Skeletal muscle satellite cell (primary cell): ENCODE results near the gene SNX25.

Source experiments
- H3K27me3 ChIP-seq: 2 replicates; pipeline ENCODE4 v1.7.0; 2013; ENCODE audit warnings: low read length; ENCODE audit not compliant: control insufficient read depth, insufficient read depth
- H3K36me3 ChIP-seq: 2 replicates; pipeline ENCODE4 v1.7.0; 2013; ENCODE audit warnings: mild to moderate bottlenecking, control low read depth, low read length; ENCODE audit not compliant: insufficient read depth
- H3K4me1 ChIP-seq: 2 replicates; pipeline ENCODE4 v1.7.0; 2013; ENCODE audit warnings: low read length; ENCODE audit not compliant: control insufficient read depth, insufficient read depth
- H3K4me2 ChIP-seq: 2 replicates; pipeline ENCODE4 v1.7.0; 2013; ENCODE audit warnings: mild to moderate bottlenecking, low read length
- H3K4me3 ChIP-seq: 2 replicates; pipeline ENCODE4 v1.7.0; 2013; ENCODE audit warnings: low read length
- H3K9ac ChIP-seq: 2 replicates; pipeline ENCODE4 v1.7.0; 2013; ENCODE audit warnings: mild to moderate bottlenecking, low read depth, low read length, moderate library complexity
- H3K9me3 ChIP-seq: replicated peaks from 2 replicates; pipeline ENCODE4 v1.7.0; 2013; ENCODE audit warnings: mild to moderate bottlenecking, control low read depth, low read length

Gene SNX25

DNA sequence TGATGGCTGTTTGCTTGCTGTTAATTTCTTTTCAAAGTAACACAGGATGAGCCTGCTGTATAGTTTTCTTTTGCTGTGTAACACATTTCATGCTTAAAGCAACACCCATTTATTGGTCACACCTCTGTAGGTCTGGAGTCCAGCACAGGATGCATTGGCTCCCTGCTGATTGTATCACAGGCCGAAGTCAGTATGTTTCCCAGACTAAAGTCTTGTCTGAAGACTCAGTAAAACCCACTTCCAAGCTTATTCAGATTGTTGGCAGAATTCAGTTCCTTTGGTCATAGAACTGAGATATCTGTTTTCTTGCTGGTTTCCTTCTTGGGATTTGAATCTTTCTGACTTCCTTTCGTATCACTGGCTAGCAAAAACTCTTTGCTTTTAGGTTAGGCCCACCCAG lies 132.0 kb downstream of the SNX25 start:
- Histone ChIP-seq H3K36me3 (peaks cover 43% of the 10 kb centered on the region), H3K4me3 (no peak overlapping the region), H3K27me3 (no peaks in the 10 kb centered on the region), H3K9ac (no peak overlapping the region), H3K4me1 (peaks cover 23% of the 10 kb centered on the region), H3K9me3 (no peaks in the 10 kb centered on the region), H3K4me2 (no peak overlapping the region)

DNA sequence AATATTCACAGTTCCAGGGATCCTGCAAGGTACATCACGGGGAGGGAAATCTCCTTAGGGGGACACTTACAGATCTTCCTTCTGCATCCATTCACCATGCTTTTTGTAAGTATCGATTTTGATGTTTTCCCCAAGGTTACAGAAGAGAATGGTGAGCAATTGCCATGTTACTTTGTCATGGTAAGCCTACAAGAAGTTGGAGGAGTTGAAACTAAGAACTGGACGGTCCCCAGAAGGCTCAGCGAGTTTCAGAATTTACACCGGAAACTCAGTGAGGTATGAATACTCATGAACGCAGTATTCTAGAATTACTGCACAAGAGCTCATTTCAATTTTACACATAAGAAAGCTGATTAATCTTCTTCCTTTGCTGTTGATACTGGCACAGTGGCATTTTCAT lies 132.4 kb downstream of the SNX25 start:
- Histone ChIP-seq H3K4me1 (peaks cover 23% of the 10 kb centered on the region), H3K36me3 (peaks cover 43% of the 10 kb centered on the region), H3K4me2 (no peak overlapping the region), H3K27me3 (no peaks in the 10 kb centered on the region), H3K9ac (no peak overlapping the region), H3K4me3 (no peak overlapping the region), H3K9me3 (no peaks in the 10 kb centered on the region)

DNA sequence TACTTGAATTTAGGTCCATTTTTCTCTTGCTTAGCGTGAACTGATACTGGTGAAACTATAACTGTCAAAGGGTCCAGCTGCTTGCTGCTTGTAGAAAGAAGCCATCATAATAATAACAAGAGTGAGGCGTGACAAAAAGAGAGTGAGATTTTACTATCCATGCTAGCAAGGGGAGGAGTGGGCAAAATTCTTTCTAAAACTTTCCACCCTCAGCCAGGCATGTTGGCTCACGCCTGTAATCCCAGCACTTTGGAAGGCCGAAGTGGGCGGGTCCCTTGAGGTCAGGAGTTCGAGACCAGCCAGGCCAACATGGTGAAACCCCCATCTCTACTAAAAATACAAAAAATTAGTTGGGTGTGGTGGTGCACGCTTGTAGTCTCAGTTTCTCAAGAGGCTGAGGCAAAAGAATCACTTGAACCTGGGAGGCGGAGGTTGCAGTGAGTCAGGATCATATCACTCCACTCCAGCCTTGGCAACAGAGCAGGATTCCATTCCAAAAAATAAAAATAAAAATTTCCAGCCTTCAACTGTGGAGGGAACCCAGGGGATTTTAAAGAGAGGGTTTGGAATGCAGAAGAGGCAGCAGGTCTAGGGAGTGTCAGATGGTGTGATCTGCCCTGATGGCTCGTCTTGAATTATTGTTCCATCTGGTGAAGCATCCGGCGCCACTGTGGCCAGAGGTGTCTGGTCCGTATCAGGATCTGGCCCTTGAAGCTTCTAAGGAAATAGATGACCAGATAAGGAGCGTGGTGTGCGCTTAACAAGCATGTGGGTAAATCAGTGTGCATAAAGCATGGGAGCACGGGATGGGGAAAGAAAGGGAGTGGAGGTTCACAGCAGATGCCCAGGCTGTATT lies 134.6 kb downstream of the SNX25 start:
- no peaks in the 10 kb centered on the region for H3K27me3 ChIP-seq
- peak overlapping the region; percentile 68 for H3K9ac ChIP-seq
- peaks cover 23% of the 10 kb centered on the region for H3K4me1 ChIP-seq
- peak overlapping the region; percentile 63 for H3K4me2 ChIP-seq
- no peaks in the 10 kb centered on the region for H3K9me3 ChIP-seq
- H3K4me3 ChIP-seq: peak overlapping the region; percentile 19
- H3K36me3 ChIP-seq: peaks cover 43% of the 10 kb centered on the region

- no peaks in the 10 kb centered on the region for H3K9me3 ChIP-seq
- no peaks in the 10 kb centered on the region for H3K27me3 ChIP-seq
- H3K9ac ChIP-seq: peak overlapping the region; percentile 68
- peak overlapping the region; percentile 19 for H3K4me3 ChIP-seq
- peaks cover 43% of the 10 kb centered on the region for H3K36me3 ChIP-seq
- H3K4me1 ChIP-seq: peaks cover 23% of the 10 kb centered on the region
- H3K4me2 ChIP-seq: peak overlapping the region; percentile 63
These were observed 135.5 kb downstream of the SNX25 start for GRCh38 chr4:185344743-185345538.

DNA sequence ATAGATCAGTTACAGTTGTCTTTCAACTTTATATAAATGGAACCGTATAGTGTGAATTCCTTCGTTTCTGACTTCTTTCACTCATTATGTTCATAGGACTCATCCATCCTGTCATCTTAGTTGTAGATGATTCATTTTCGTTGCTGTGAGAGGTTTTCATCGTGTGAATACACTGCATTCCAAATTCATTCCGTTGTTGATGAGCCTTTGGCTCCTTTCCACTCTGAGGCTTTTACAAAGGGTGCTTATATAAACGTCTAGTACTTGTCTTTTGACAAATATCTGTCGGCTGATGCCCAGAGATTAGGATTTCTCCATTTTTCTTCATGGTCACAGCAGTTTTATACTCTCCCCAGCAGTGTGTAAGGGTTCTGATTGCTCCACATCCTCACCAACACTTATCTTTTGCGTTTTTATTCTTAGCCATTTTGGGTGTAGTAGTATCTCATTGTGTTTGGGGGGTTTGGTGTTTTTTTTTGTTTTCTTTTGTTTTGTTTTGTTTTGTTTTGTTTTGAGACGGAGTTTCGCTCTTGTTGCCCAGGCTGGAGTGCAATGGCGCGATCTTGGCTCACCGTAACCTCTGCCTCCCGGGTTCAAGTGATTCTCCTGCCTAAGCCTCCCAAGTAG lies 137.7 kb downstream of the SNX25 start:
- Histone ChIP-seq H3K9ac (no peak overlapping the region), H3K4me1 (peaks cover 23% of the 10 kb centered on the region), H3K4me3 (no peak overlapping the region), H3K36me3 (peaks cover 28% of the 10 kb centered on the region), H3K4me2 (no peak overlapping the region), H3K27me3 (no peaks in the 10 kb centered on the region), H3K9me3 (no peaks in the 10 kb centered on the region)

DNA sequence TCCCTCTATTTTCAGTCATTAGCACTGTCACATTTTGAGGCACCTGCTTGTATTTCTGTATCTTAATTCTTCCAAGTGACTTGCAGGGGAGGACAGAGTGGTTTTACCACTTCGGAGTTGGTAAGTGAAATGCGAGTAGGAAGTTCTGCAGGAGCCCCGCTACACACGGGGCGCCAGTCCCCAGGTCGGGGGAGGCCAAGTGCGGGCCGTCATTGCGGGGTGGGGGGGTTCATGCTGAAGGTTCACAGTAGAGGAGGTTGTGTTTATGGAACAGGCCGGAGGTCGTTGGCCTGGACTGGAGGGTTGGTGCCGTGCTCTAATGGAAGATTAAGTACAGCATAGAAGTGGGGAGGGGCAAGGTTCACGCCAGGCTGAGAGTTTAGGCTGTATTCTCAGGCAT lies 142.3 kb downstream of the SNX25 start:
- Histone ChIP-seq H3K4me2 (no peak overlapping the region), H3K27me3 (no peaks in the 10 kb centered on the region), H3K9ac (no peak overlapping the region), H3K36me3 (peaks cover 36% of the 10 kb centered on the region), H3K4me3 (no peak overlapping the region), H3K9me3 (no peaks in the 10 kb centered on the region), H3K4me1 (no peaks in the 10 kb centered on the region)

- Histone ChIP-seq H3K4me3 (no peak overlapping the region), H3K9me3 (no peaks in the 10 kb centered on the region), H3K36me3 (peaks cover 36% of the 10 kb centered on the region), H3K4me1 (peaks cover 1% of the 10 kb centered on the region), H3K9ac (no peak overlapping the region), H3K4me2 (no peak overlapping the region), H3K27me3 (no peaks in the 10 kb centered on the region)
These were observed 142.8 kb downstream of the SNX25 start for GRCh38 chr4:185352202-185352601.

GRCh38 chr4:185352741-185353140 lies 143.3 kb downstream of the SNX25 start:
- no peaks in the 10 kb centered on the region for H3K27me3 ChIP-seq
- H3K9ac ChIP-seq: no peak overlapping the region
- H3K4me3 ChIP-seq: no peak overlapping the region
- no peak overlapping the region for H3K4me2 ChIP-seq
- H3K4me1 ChIP-seq: peaks cover 6% of the 10 kb centered on the region
- no peaks in the 10 kb centered on the region for H3K9me3 ChIP-seq
- peaks cover 36% of the 10 kb centered on the region for H3K36me3 ChIP-seq

GRCh38 chr4:185357211-185357610 lies 147.8 kb downstream of the SNX25 start:
- Histone ChIP-seq H3K9ac (no peak overlapping the region), H3K27me3 (no peaks in the 10 kb centered on the region), H3K4me3 (no peak overlapping the region), H3K9me3 (no peaks in the 10 kb centered on the region), H3K4me2 (no peak overlapping the region), H3K36me3 (peaks cover 19% of the 10 kb centered on the region), H3K4me1 (peaks cover 30% of the 10 kb centered on the region)

DNA sequence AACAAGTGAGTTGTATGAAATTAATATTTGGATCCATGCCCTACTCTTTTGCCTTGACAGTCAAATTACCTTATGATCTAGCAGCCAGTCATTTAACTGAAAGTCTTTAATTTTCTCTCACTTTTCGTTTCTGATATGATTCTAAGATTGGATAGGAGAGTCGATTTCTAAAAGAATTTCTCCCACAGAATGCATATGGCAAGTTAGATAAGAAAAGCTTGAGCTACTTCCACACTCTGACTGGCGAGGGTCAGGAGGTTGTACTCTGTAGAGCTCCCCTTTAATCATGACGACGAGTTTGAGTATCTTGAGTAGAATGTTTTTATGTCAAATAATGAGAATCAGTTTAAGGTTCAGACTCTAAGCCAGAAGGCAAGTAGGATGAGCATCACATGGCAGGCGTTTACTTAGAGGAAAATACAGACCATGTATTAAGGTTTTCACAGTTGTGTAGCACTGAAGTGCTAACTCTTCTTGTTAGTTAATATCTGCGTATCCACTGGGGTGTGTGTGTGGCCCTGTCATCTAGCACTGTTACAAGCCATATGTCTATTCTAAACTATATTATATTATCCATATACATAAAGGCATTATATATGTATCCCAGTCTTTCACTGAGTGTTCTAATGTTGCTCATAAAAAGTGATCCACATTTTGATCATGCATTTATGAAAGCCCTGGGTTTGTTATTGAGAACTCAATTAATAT lies 148.5 kb downstream of the SNX25 start:
- Histone ChIP-seq H3K36me3 (peaks cover 17% of the 10 kb centered on the region), H3K4me1 (peaks cover 30% of the 10 kb centered on the region), H3K4me3 (no peak overlapping the region), H3K9ac (no peak overlapping the region), H3K9me3 (no peaks in the 10 kb centered on the region), H3K4me2 (peak overlapping the region; percentile 23), H3K27me3 (no peaks in the 10 kb centered on the region)

GRCh38 chr4:185358514-185358913 lies 149.1 kb downstream of the SNX25 start:
- Histone ChIP-seq H3K27me3 (no peaks in the 10 kb centered on the region), H3K9me3 (no peaks in the 10 kb centered on the region), H3K4me3 (no peak overlapping the region), H3K4me2 (peak overlapping the region; percentile 42), H3K36me3 (peaks cover 17% of the 10 kb centered on the region), H3K4me1 (peaks cover 30% of the 10 kb centered on the region), H3K9ac (peak overlapping the region; percentile 60)
